ENCODE data around the gene SRBD1.
A peak's percentile ranks its signal among the peaks of the same experiment; 100 is the strongest.

SRBD1 gene

GRCh38 chr2:45636008-45636407 is 24.9 kb upstream of the SRBD1 start:
- no peak overlapping the region for H3K4me3 ChIP-seq (ENCODE audit: low read depth, low read length)
- DNase-seq (ENCODE audit: low read depth) = no peak

GRCh38 chr2:45634223-45634622 is 23.2 kb upstream of the SRBD1 start:
- no peak for DNase-seq (ENCODE audit: low read depth)
- H3K4me3 ChIP-seq (ENCODE audit: low read depth, low read length) = no peak overlapping the region

GRCh38 chr2:45631955-45632354 is 20.9 kb upstream of the SRBD1 start:
- no peak for DNase-seq (ENCODE audit: low read depth)

GRCh38 chr2:45631319-45631718 is 20.3 kb upstream of the SRBD1 start:
- H3K4me3 ChIP-seq (ENCODE audit: low read depth, low read length) = no peak overlapping the region

More at GRCh38 chr2:45631955-45632354, 20.9 kb upstream of the SRBD1 start:
- H3K4me3 ChIP-seq (ENCODE audit: low read depth, low read length) = no peak overlapping the region

GRCh38 chr2:45629971-45630370 is 18.9 kb upstream of the SRBD1 start:
- no peak for DNase-seq (ENCODE audit: low read depth)
- H3K4me3 ChIP-seq (ENCODE audit: low read depth, low read length) = no peak overlapping the region

More at GRCh38 chr2:45631319-45631718, 20.3 kb upstream of the SRBD1 start:
- no peak for DNase-seq (ENCODE audit: low read depth)

- no peak for DNase-seq (ENCODE audit: low read depth)
- no peak overlapping the region for H3K4me3 ChIP-seq (ENCODE audit: low read depth, low read length)
These were observed 16.8 kb upstream of the SRBD1 start for GRCh38 chr2:45627911-45628310.

- DNase-seq (ENCODE audit: low read depth) = no peak
- H3K4me3 ChIP-seq (ENCODE audit: low read depth, low read length) = no peak overlapping the region
These were observed 15.5 kb upstream of the SRBD1 start for GRCh38 chr2:45626387-45627221.

GRCh38 chr2:45625824-45626223 is 14.8 kb upstream of the SRBD1 start:
- no peak for DNase-seq (ENCODE audit: low read depth)
- no peak overlapping the region for H3K4me3 ChIP-seq (ENCODE audit: low read depth, low read length)

- no peak for DNase-seq (ENCODE audit: low read depth)
- H3K4me3 ChIP-seq (ENCODE audit: low read depth, low read length) = no peak overlapping the region
These were observed 12.0 kb upstream of the SRBD1 start for GRCh38 chr2:45623098-45623497.

GRCh38 chr2:45622336-45623075 is 11.4 kb upstream of the SRBD1 start:
- no peak for DNase-seq (ENCODE audit: low read depth)
- H3K4me3 ChIP-seq (ENCODE audit: low read depth, low read length) = no peak overlapping the region

- no peak overlapping the region for H3K4me3 ChIP-seq (ENCODE audit: low read depth, low read length)
- DNase-seq (ENCODE audit: low read depth) = no peak
These were observed 6.4 kb upstream of the SRBD1 start for GRCh38 chr2:45617496-45617895.

GRCh38 chr2:45616658-45617411 is 5.8 kb upstream of the SRBD1 start:
- H3K4me3 ChIP-seq (ENCODE audit: low read depth, low read length) = no peak overlapping the region
- no peak for DNase-seq (ENCODE audit: low read depth)

- DNase-seq (ENCODE audit: low read depth) = no peak
- no peak overlapping the region for H3K4me3 ChIP-seq (ENCODE audit: low read depth, low read length)
These were observed 3.9 kb upstream of the SRBD1 start for GRCh38 chr2:45614871-45615415.

- no peak for DNase-seq (ENCODE audit: low read depth)
- no peak overlapping the region for H3K4me3 ChIP-seq (ENCODE audit: low read depth, low read length)
These were observed 3.3 kb upstream of the SRBD1 start for GRCh38 chr2:45614330-45614729.

GRCh38 chr2:45612731-45613130 is 1.7 kb upstream of the SRBD1 start:
- DNase-seq (ENCODE audit: low read depth) = no peak
- H3K4me3 ChIP-seq (ENCODE audit: low read depth, low read length) = no peak overlapping the region

GRCh38 chr2:45612285-45612684 is 1.2 kb upstream of the SRBD1 start:
- DNase-seq (ENCODE audit: low read depth) = no peak
- no peak overlapping the region for H3K4me3 ChIP-seq (ENCODE audit: low read depth, low read length)

GRCh38 chr2:45610281-45611019 is 617 bp downstream of the SRBD1 start:
- H3K4me3 ChIP-seq (ENCODE audit: low read depth, low read length) = peak overlapping the region; percentile 65
- DNase-seq (ENCODE audit: low read depth) = no peak

GRCh38 chr2:45607701-45608100 is 3.4 kb downstream of the SRBD1 start:
- DNase-seq (ENCODE audit: low read depth) = no peak
- no peak overlapping the region for H3K4me3 ChIP-seq (ENCODE audit: low read depth, low read length)

- H3K4me3 ChIP-seq (ENCODE audit: low read depth, low read length) = no peak overlapping the region
- no peak for DNase-seq (ENCODE audit: low read depth)
These were observed 4.3 kb downstream of the SRBD1 start for GRCh38 chr2:45606796-45607195.
